PFSK-1 (cell line): ENCODE results near the gene ARTN.

ENCODE experiments used
- POLR2AphosphoS5 ChIP-seq: IDR thresholded peaks from 2 replicates; pipeline ENCODE4 v1.6.1; 2012; ENCODE audit warnings: low read depth, mild to moderate bottlenecking, control low read depth, low read length, moderate library complexity
- TAF1 ChIP-seq: IDR thresholded peaks from 2 replicates; pipeline ENCODE4 v1.6.1; 2012; ENCODE audit warnings: low read length, control low read depth, borderline replicate concordance; ENCODE audit not compliant: insufficient read depth

- TF ChIP-seq POLR2AphosphoS5 = no peak
- TF ChIP-seq TAF1 = no peak
Observed at GRCh38 chr1:43982241-43982640, 48.6 kb downstream of the ARTN start.
